ENCODE measurements around the gene ANKRD13B.

DNA sequence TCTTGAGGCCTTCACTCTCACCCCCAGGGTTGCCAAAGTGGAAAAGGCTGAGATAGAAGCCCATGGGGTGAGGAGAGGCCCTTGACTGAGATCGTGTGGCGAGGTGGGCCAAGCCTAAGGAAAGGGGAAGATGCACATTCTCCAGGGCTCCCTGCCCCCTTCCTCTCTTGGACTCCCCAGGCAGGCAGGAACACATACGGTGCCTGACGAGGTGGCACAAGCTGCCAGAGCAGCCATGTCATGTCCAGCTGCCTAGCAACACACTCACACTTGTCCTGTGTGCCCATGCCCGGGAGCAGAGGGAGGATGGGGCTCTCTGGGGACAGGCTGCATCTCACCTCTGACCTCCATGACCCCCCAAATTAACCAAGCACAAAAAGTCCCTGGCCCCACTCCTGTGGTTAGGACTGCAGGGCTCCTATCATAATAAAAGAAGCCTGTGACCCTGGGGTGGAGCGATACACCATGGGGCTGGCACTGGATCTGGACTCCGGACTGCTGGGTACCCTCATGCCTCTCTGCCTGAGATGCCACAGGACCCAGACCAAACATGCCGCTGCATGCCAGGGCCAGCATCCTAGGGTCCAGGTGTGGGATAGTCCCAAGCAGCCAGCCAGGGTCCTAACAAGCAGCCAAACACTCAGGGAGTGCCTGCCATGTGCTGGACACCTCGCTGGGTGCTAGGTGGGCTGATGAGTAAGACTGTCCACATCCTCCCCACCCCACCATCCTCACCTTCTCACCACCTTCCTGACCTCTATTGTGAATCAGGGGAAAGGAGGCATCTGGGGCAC, 6.1 kb upstream of the ANKRD13B start:
- TF ChIP-seq GATA3 (IDR thresholded peaks at IDR 0.05; ENCODE audit: low read depth, low read length) (no peak), GATA2 (IDR thresholded peaks at IDR 0.05; ENCODE audit: low read depth, low read length) (no peak)

All from SH-SY5Y (cell line).